ENCODE data around the gene PC.

GRCh38 chr11:66910669-66911068, 47.5 kb downstream of the PC start:
- no peak for TF ChIP-seq CTCF (conservative IDR thresholded peaks at IDR 0.05; ENCODE audit: low read depth, low read length)
- TF ChIP-seq EZH2 (IDR thresholded peaks at IDR 0.05; ENCODE audit: borderline replicate concordance, low read depth, low read length, poor library complexity, severe bottlenecking), result no peak

All from A673 (cell line).